Karpas-422 (cell line): ENCODE measurements around the gene CRYBG1. TPM values are rescaled to one million over a fixed set of nuclear protein-coding genes. Genes with fewer than 3 reads are reported as not detected.

Source experiments
- DNase-seq: peaks from one replicate; pipeline ENCODE4 v3.0.0-alpha.2; 2015
- H2AFZ ChIP-seq: fragments of 200-600 bp; sonication (generic); 2 replicates; pipeline ENCODE4 v1.6.1; 2014; ENCODE audit warnings: antibody characterized with exemption, low read length, mixed read lengths
- H3K27ac ChIP-seq: fragments of 200-600 bp; sonication (generic); 2 replicates; pipeline ENCODE4 v1.5.1; 2014; ENCODE audit warnings: mild to moderate bottlenecking, low read length, moderate library complexity
- H3K27me3 ChIP-seq: fragments of 200-600 bp; sonication (generic); 2 replicates; pipeline ENCODE4 v1.6.1; 2014; ENCODE audit warnings: low read length, mixed read lengths
- H3K36me3 ChIP-seq: fragments of 200-600 bp; sonication (generic); 2 replicates; pipeline ENCODE4 v1.6.1; 2014; ENCODE audit warnings: low read length, mixed read lengths; ENCODE audit not compliant: insufficient read depth
- H3K4me1 ChIP-seq: fragments of 200-600 bp; sonication (generic); 2 replicates; pipeline ENCODE4 v1.6.1; 2014; ENCODE audit warnings: mild to moderate bottlenecking, low read length, mixed read lengths
- H3K4me2 ChIP-seq: fragments of 200-600 bp; sonication (generic); 2 replicates; pipeline ENCODE4 v1.6.1; 2014; ENCODE audit warnings: low read length, low read depth, mild to moderate bottlenecking; ENCODE audit not compliant: poor library complexity, severe bottlenecking
- H3K4me3 ChIP-seq: fragments of 200-600 bp; sonication (generic); 2 replicates; pipeline ENCODE4 v1.5.1; 2014; ENCODE audit warnings: mild to moderate bottlenecking, antibody characterized with exemption, low read length, mixed read lengths
- H3K79me2 ChIP-seq: fragments of 200-600 bp; sonication (generic); 2 replicates; pipeline ENCODE4 v1.6.1; 2014; ENCODE audit warnings: mild to moderate bottlenecking, low read length, mixed read lengths
- H3K9ac ChIP-seq: fragments of 200-600 bp; sonication (generic); 2 replicates; pipeline ENCODE4 v1.6.0; 2014; ENCODE audit warnings: low read length
- H3K9me2 ChIP-seq: fragments of 200-600 bp; sonication (generic), shearing (Covaris generic); replicated peaks from 2 replicates; pipeline ENCODE4 v1.6.0; 2014; ENCODE audit warnings: mild to moderate bottlenecking, low read length, moderate library complexity; ENCODE audit not compliant: insufficient read depth
- H3K9me3 ChIP-seq: fragments of 300-700, 200-600 bp; sonication (generic); 2 replicates; pipeline ENCODE4 v1.6.1; 2014; ENCODE audit warnings: low read length, mixed read lengths
- H4K20me1 ChIP-seq: fragments of 200-600 bp; sonication (generic); 2 replicates; pipeline ENCODE4 v1.6.1; 2014; ENCODE audit warnings: mild to moderate bottlenecking, antibody characterized with exemption, low read length, low read depth; ENCODE audit not compliant: insufficient read depth
- total RNA-seq: library from RNA; depleted of rRNA; stranded (reverse); fragments of >200 nt; shearing (Covaris generic); gene quantifications from 2 replicates; pipeline ENCODE4 v1.2.3, GENCODE V29; 2014; ENCODE audit warnings: low replicate concordance

The CRYBG1 gene
- total RNA-seq, 1 experiment from 2014 or later, result 39.3 TPM

GRCh38 chr6:106490436-106490835 lies 129.9 kb downstream of the CRYBG1 start:
- DNase-seq, result peak; percentile 9
- no peak overlapping the region for H3K4me2 ChIP-seq
- H3K27me3 ChIP-seq, result no peaks in the 10 kb centered on the region
- no peak overlapping the region for H3K4me3 ChIP-seq
- H3K9me3 ChIP-seq, result no peaks in the 10 kb centered on the region
- H3K79me2 ChIP-seq, result no peaks in the 10 kb centered on the region
- no peak overlapping the region for H3K9ac ChIP-seq
- peaks cover 7% of the 10 kb centered on the region for H3K4me1 ChIP-seq
- no peaks in the 10 kb centered on the region for H4K20me1 ChIP-seq
- H3K9me2 ChIP-seq, result no peaks in the 10 kb centered on the region
- no peak overlapping the region for H2AFZ ChIP-seq
- H3K36me3 ChIP-seq, result no peaks in the 10 kb centered on the region
- no peak overlapping the region for H3K27ac ChIP-seq

GRCh38 chr6:106490974-106491373 lies 130.5 kb downstream of the CRYBG1 start:
- peaks cover 8% of the 10 kb centered on the region for H3K4me1 ChIP-seq
- H3K9ac ChIP-seq, result no peak overlapping the region
- H3K79me2 ChIP-seq, result no peaks in the 10 kb centered on the region
- no peak for DNase-seq
- H3K36me3 ChIP-seq, result no peaks in the 10 kb centered on the region
- no peak overlapping the region for H2AFZ ChIP-seq
- H3K9me3 ChIP-seq, result no peaks in the 10 kb centered on the region
- no peaks in the 10 kb centered on the region for H3K27me3 ChIP-seq
- H3K4me3 ChIP-seq, result no peak overlapping the region
- H3K9me2 ChIP-seq, result no peaks in the 10 kb centered on the region
- H4K20me1 ChIP-seq, result no peaks in the 10 kb centered on the region
- no peak overlapping the region for H3K27ac ChIP-seq
- no peak overlapping the region for H3K4me2 ChIP-seq

GRCh38 chr6:106495014-106495413 lies 134.5 kb downstream of the CRYBG1 start:
- no peaks in the 10 kb centered on the region for H3K9me3 ChIP-seq
- peak overlapping the region; percentile 14 for H3K4me2 ChIP-seq
- H4K20me1 ChIP-seq, result no peaks in the 10 kb centered on the region
- no peaks in the 10 kb centered on the region for H3K9me2 ChIP-seq
- H3K36me3 ChIP-seq, result no peaks in the 10 kb centered on the region
- peak; percentile 41 for DNase-seq
- no peak overlapping the region for H3K4me3 ChIP-seq
- no peak overlapping the region for H3K9ac ChIP-seq
- no peaks in the 10 kb centered on the region for H3K27me3 ChIP-seq
- no peak overlapping the region for H3K27ac ChIP-seq
- H3K79me2 ChIP-seq, result no peaks in the 10 kb centered on the region
- H3K4me1 ChIP-seq, result peaks cover 9% of the 10 kb centered on the region
- H2AFZ ChIP-seq, result no peak overlapping the region

- no peaks in the 10 kb centered on the region for H3K9me2 ChIP-seq
- H3K9ac ChIP-seq, result no peak overlapping the region
- peak; percentile 11 for DNase-seq
- H3K27me3 ChIP-seq, result no peaks in the 10 kb centered on the region
- H4K20me1 ChIP-seq, result no peaks in the 10 kb centered on the region
- H3K27ac ChIP-seq, result no peak overlapping the region
- no peaks in the 10 kb centered on the region for H3K79me2 ChIP-seq
- H3K4me1 ChIP-seq, result peaks cover 26% of the 10 kb centered on the region
- no peak overlapping the region for H2AFZ ChIP-seq
- no peak overlapping the region for H3K4me2 ChIP-seq
- H3K36me3 ChIP-seq, result no peaks in the 10 kb centered on the region
- H3K9me3 ChIP-seq, result no peaks in the 10 kb centered on the region
- no peak overlapping the region for H3K4me3 ChIP-seq
Measured at GRCh38 chr6:106496823-106497222, 136.3 kb downstream of the CRYBG1 start.

- Histone ChIP-seq H3K27ac (no peak overlapping the region), H2AFZ (no peak overlapping the region), H3K9ac (no peak overlapping the region), H3K9me3 (no peaks in the 10 kb centered on the region), H3K27me3 (no peaks in the 10 kb centered on the region), H3K4me3 (no peak overlapping the region), H3K36me3 (no peaks in the 10 kb centered on the region), H3K9me2 (no peaks in the 10 kb centered on the region), H4K20me1 (no peaks in the 10 kb centered on the region), H3K4me1 (peaks cover 21% of the 10 kb centered on the region), H3K79me2 (no peaks in the 10 kb centered on the region), H3K4me2 (no peak overlapping the region)
- DNase-seq, result peak; percentile 39
Measured at GRCh38 chr6:106501960-106502371, 141.4 kb downstream of the CRYBG1 start.

GRCh38 chr6:106502559-106502958 lies 142.0 kb downstream of the CRYBG1 start:
- Histone ChIP-seq H3K9ac (no peak overlapping the region), H2AFZ (no peak overlapping the region), H3K4me3 (no peak overlapping the region), H3K79me2 (no peaks in the 10 kb centered on the region), H3K9me2 (no peaks in the 10 kb centered on the region), H4K20me1 (no peaks in the 10 kb centered on the region), H3K27me3 (no peaks in the 10 kb centered on the region), H3K27ac (no peak overlapping the region), H3K4me1 (peaks cover 21% of the 10 kb centered on the region), H3K4me2 (no peak overlapping the region), H3K9me3 (no peaks in the 10 kb centered on the region), H3K36me3 (no peaks in the 10 kb centered on the region)
- peak; percentile 15 for DNase-seq

- Histone ChIP-seq H4K20me1 (no peaks in the 10 kb centered on the region), H3K9me2 (no peaks in the 10 kb centered on the region), H3K4me2 (no peak overlapping the region), H3K79me2 (peaks cover 10% of the 10 kb centered on the region; the same call in 1 of the 2 replicates), H3K4me3 (no peak overlapping the region), H3K9ac (no peak overlapping the region), H3K4me1 (peaks cover 33% of the 10 kb centered on the region), H3K9me3 (no peaks in the 10 kb centered on the region), H3K27ac (no peak overlapping the region), H3K36me3 (no peaks in the 10 kb centered on the region), H3K27me3 (no peaks in the 10 kb centered on the region), H2AFZ (no peak overlapping the region)
- no peak for DNase-seq
Measured at GRCh38 chr6:106508277-106508676, 147.8 kb downstream of the CRYBG1 start.

GRCh38 chr6:106508834-106509233 lies 148.3 kb downstream of the CRYBG1 start:
- Histone ChIP-seq H3K4me2 (peak overlapping the region; percentile 74), H3K4me3 (no peak overlapping the region)

More at GRCh38 chr6:106508834-106509233, 148.3 kb downstream of the CRYBG1 start:
- H3K9me2 ChIP-seq, result no peaks in the 10 kb centered on the region
- H3K36me3 ChIP-seq, result no peaks in the 10 kb centered on the region
- peaks cover 15% of the 10 kb centered on the region for H3K79me2 ChIP-seq
- H3K9me3 ChIP-seq, result no peaks in the 10 kb centered on the region
- H3K27me3 ChIP-seq, result no peaks in the 10 kb centered on the region
- H3K9ac ChIP-seq, result no peak overlapping the region
- no peak overlapping the region for H3K27ac ChIP-seq
- no peak for DNase-seq
- peaks cover 38% of the 10 kb centered on the region for H3K4me1 ChIP-seq
- H2AFZ ChIP-seq, result no peak overlapping the region
- H4K20me1 ChIP-seq, result no peaks in the 10 kb centered on the region
